Keratinocyte (primary cell): Measurements from ENCODE around the gene TLDC2. TPM values are rescaled to one million over a fixed set of nuclear protein-coding genes. Genes with fewer than 3 reads are reported as not detected.
"Not testable (repeated sequence)": the region's sequence is repeated elsewhere in the genome, so short reads cannot be mapped to it uniquely, and the experiment has no call there.

Source experiments
- DNase-seq: peaks from one replicate; pipeline ENCODE4 v3.0.0-alpha.2; 2011; ENCODE audit warnings: low read depth, missing footprints, low spot score
- FAIRE-seq: peaks from 2 replicates; lab custom pipeline; 2011; peaks lifted over from hg19 to GRCh38; lab: Jason Lieb, UNC
- H2AFZ ChIP-seq: 2 replicates; pipeline ENCODE4 v1.6.0; 2012; ENCODE audit warnings: low read length, control low read depth, inconsistent platforms; ENCODE audit not compliant: control insufficient read depth
- H3K27ac ChIP-seq: 2 replicates; pipeline ENCODE4 v1.5.1; 2011; ENCODE audit warnings: low read length; ENCODE audit not compliant: control insufficient read depth, insufficient read depth
- H3K27me3 ChIP-seq: 3 replicates; pipeline ENCODE4 v1.6.0; 2011; ENCODE audit warnings: low read length; ENCODE audit not compliant: control insufficient read depth, insufficient read depth; ENCODE audit errors: extremely low read depth
- H3K36me3 ChIP-seq, 2 experiments: 2 replicates in 1 of 2; 3 replicates in 1 of 2; pipeline ENCODE4 v1.5.1; 2011; ENCODE audit warnings: low read length in 2 of 2, mild to moderate bottlenecking in 1 of 2; ENCODE audit not compliant: control insufficient read depth in 2 of 2, insufficient read depth in 2 of 2; ENCODE audit errors: extremely low read depth in 1 of 2
- H3K4me1 ChIP-seq: 3 replicates; pipeline ENCODE4 v1.5.1; 2011; ENCODE audit warnings: low read length; ENCODE audit not compliant: control insufficient read depth, insufficient read depth; ENCODE audit errors: extremely low read depth
- H3K4me2 ChIP-seq: 3 replicates; pipeline ENCODE4 v1.6.0; 2011; ENCODE audit warnings: low read depth, low read length; ENCODE audit not compliant: control insufficient read depth, insufficient read depth; ENCODE audit errors: extremely low read depth
- H3K4me3 ChIP-seq, 3 experiments: fragments of 200-600 bp in 1 of 3; sonication (generic) in 1 of 3; 2 replicates in 2 of 3; 3 replicates in 1 of 3; pipeline ENCODE4 v1.5.1; 2011 to 2016; ENCODE audit warnings: low read length in 3 of 3, mild to moderate bottlenecking in 3 of 3, control low read depth in 2 of 3, inconsistent platforms in 1 of 3, low read depth in 1 of 3, mixed read lengths in 1 of 3, mixed run types in 1 of 3, moderate library complexity in 1 of 3; ENCODE audit not compliant: control insufficient read depth in 2 of 3, insufficient read depth in 2 of 3; ENCODE audit errors: extremely low read depth in 1 of 3
- H3K79me2 ChIP-seq: 2 replicates; pipeline ENCODE4 v1.6.0; 2012; ENCODE audit warnings: low read length; ENCODE audit not compliant: control insufficient read depth, insufficient read depth
- H3K9ac ChIP-seq: 3 replicates; pipeline ENCODE4 v1.6.0; 2011; ENCODE audit warnings: low read length; ENCODE audit not compliant: control insufficient read depth, insufficient read depth; ENCODE audit errors: extremely low read depth
- H3K9me1 ChIP-seq: 3 replicates; pipeline ENCODE4 v1.6.0; 2011; ENCODE audit warnings: low read length; ENCODE audit not compliant: control insufficient read depth, insufficient read depth; ENCODE audit errors: extremely low read depth
- H3K9me3 ChIP-seq: 2 replicates; pipeline ENCODE4 v1.5.1; 2012; ENCODE audit warnings: low read depth, low read length; ENCODE audit not compliant: control insufficient read depth
- H4K20me1 ChIP-seq: 3 replicates; pipeline ENCODE4 v1.6.0; 2011; ENCODE audit warnings: low read length; ENCODE audit not compliant: control insufficient read depth, insufficient read depth; ENCODE audit errors: extremely low read depth
- CTCF ChIP-seq, 3 experiments: IDR thresholded peaks in 1 of 3; conservative IDR thresholded peaks in 1 of 3; optimal IDR thresholded peaks in 1 of 3; 2 replicates in 2 of 3; 3 replicates in 1 of 3; pipeline versions ENCODE3 to v1.5.1; 2011; ENCODE audit warnings: low read length in 3 of 3, mild to moderate bottlenecking in 3 of 3, moderate library complexity in 2 of 3, control low read depth in 1 of 3, inconsistent platforms in 1 of 3; ENCODE audit not compliant: insufficient read depth in 2 of 3; ENCODE audit errors: extremely low read depth in 1 of 3
- EZH2 ChIP-seq: IDR thresholded peaks from one replicate; pipeline ENCODE4 v1.6.1; 2012; ENCODE audit warnings: inconsistent platforms, mild to moderate bottlenecking, low read length, moderate library complexity
- dilution Hi-C: fragments of 300-500 bp; cut with MboI; formaldehyde crosslinking; loops from one replicate; pipeline ENCODE4 v1.7.0; 2020; ENCODE audit warnings: low sequenced_read_pairs; ENCODE audit not compliant: extremely low pct_ligation_motif_present
- polyA plus RNA-seq, 5 experiments: library from polyadenylated mRNA; depleted of rRNA in 3 of 5; stranded (reverse) in 3 of 5; stranded (forward) in 1 of 5; unstranded in 1 of 5; fragments of >200 nt; gene quantifications; 1 replicate in 1 of 5; 2 replicates in 3 of 5; 3 replicates in 1 of 5; pipeline versions ENCODE4 v1.2.1 to v1.2.3, GENCODE V29; 2011 to 2012; ENCODE audit warnings: missing spikeins in 2 of 5, low read depth in 1 of 5, low replicate concordance in 1 of 5

TLDC2 gene
- polyA plus RNA-seq, 1 donor (not counting 4 experiments of a cell fraction or from before 2014, with no cell fraction given) = 0.34 TPM

- no peaks in the 10 kb centered on the region for H3K9me1 ChIP-seq
- H3K4me1 ChIP-seq = peaks cover 16% of the 10 kb centered on the region
- no peaks in the 10 kb centered on the region for H3K79me2 ChIP-seq
- no peak overlapping the region for H2AFZ ChIP-seq
- H3K9me3 ChIP-seq = no peaks in the 10 kb centered on the region
- DNase-seq (no peak), FAIRE-seq (no peak)
- H3K36me3 ChIP-seq = no peaks in the 10 kb centered on the region
- no peak overlapping the region for H3K27ac ChIP-seq
- H3K9ac ChIP-seq = no peak overlapping the region
- no peak overlapping the region for H3K4me2 ChIP-seq
- no peaks in the 10 kb centered on the region for H3K27me3 ChIP-seq
- H3K4me3 ChIP-seq = no peak overlapping the region
- no peaks in the 10 kb centered on the region for H4K20me1 ChIP-seq
- dilution Hi-C loops = no loop called here
- TF ChIP-seq EZH2 (no peak), CTCF (optimal IDR thresholded peaks at IDR 0.05 in 1 of 3, IDR thresholded peaks at IDR 0.05 in 1 of 3, conservative IDR thresholded peaks at IDR 0.05 in 1 of 3; ENCODE audit: extremely low read depth in 1 of 3, insufficient read depth in 2 of 3, low read length in 3 of 3) (no peak)
These were observed 3.1 kb upstream of the TLDC2 start for GRCh38 chr20:36872852-36873251.

- Histone ChIP-seq H2AFZ (no peak overlapping the region), H3K4me1 (peaks cover 19% of the 10 kb centered on the region), H3K9ac (no peak overlapping the region), H3K4me2 (no peak overlapping the region), H3K36me3 (no peaks in the 10 kb centered on the region), H3K9me1 (no peaks in the 10 kb centered on the region), H3K9me3 (no peaks in the 10 kb centered on the region), H3K79me2 (no peaks in the 10 kb centered on the region), H4K20me1 (no peaks in the 10 kb centered on the region), H3K27ac (no peak overlapping the region), H3K27me3 (peaks cover 2% of the 10 kb centered on the region), H3K4me3 (no peak overlapping the region)
- dilution Hi-C loops = no loop called here
- FAIRE-seq (no peak), DNase-seq (no peak)
- TF ChIP-seq EZH2 (no peak), CTCF (optimal IDR thresholded peaks at IDR 0.05 in 1 of 3, IDR thresholded peaks at IDR 0.05 in 1 of 3, conservative IDR thresholded peaks at IDR 0.05 in 1 of 3; ENCODE audit: extremely low read depth in 1 of 3, insufficient read depth in 2 of 3, low read length in 3 of 3) (no peak)
These were observed 2.3 kb upstream of the TLDC2 start for GRCh38 chr20:36873498-36874189.

- H3K9ac ChIP-seq, H2AFZ ChIP-seq, H3K36me3 ChIP-seq, H4K20me1 ChIP-seq, H3K27ac ChIP-seq, H3K27me3 ChIP-seq, H3K9me3 ChIP-seq, H3K4me3 ChIP-seq, H3K9me1 ChIP-seq, dilution Hi-C loops, H3K4me2 ChIP-seq, FAIRE-seq, DNase-seq, H3K79me2 ChIP-seq: not testable (repeated sequence)
- H3K4me1 ChIP-seq = peaks cover 19% of the 10 kb centered on the region
These were observed 845 bp upstream of the TLDC2 start for GRCh38 chr20:36875093-36875492.
